ENCODE results near the gene MSX2. TPM values are rescaled to one million over a fixed set of nuclear protein-coding genes. Genes with fewer than 3 reads are reported as not detected.

Gene MSX2
- total RNA-seq, 1 experiment from 2014 or later = 11.3 TPM

GRCh38 chr5:174708476-174709207 is 15.7 kb upstream of the MSX2 start:
- Histone ChIP-seq H2AFZ (ENCODE audit: low read depth, low read length, poor library complexity, severe bottlenecking) (no peak overlapping the region), H3K9ac (ENCODE audit: low read length) (no peak overlapping the region), H3K4me1 (ENCODE audit: control insufficient read depth in 1 of 2, insufficient read depth in 2 of 2, low read length in 2 of 2) (peaks cover 3 to 8% of the 10 kb centered on the region in 2 experiments; a peak in 3 of 4 replicates), H3K9me2 (ENCODE audit: insufficient read depth) (no peaks in the 10 kb centered on the region), H3K9me3 (ENCODE audit: control insufficient read depth in 1 of 2, insufficient read depth in 1 of 2, low read depth in 1 of 2, low read length in 2 of 2) (no peaks in the 10 kb centered on the region), H4K20me1 (ENCODE audit: insufficient read depth) (no peaks in the 10 kb centered on the region), H3K36me3 (ENCODE audit: control insufficient read depth in 1 of 2, insufficient read depth in 2 of 2, low read length in 2 of 2) (no peaks in the 10 kb centered on the region), H3K4me3 (replicated peaks in 1 of 2; ENCODE audit: low read depth in 1 of 2, low read length in 2 of 2) (no peak overlapping the region), H3K4me2 (ENCODE audit: low read length) (no peak overlapping the region), H3K27ac (ENCODE audit: low read depth, low read length) (no peak overlapping the region), H3K27me3 (ENCODE audit: insufficient read depth, low read length) (no peaks in the 10 kb centered on the region), H3K79me2 (ENCODE audit: insufficient read depth, low read length) (no peaks in the 10 kb centered on the region)
- DNase-seq (ENCODE audit: low read depth, low spot score) (no peak), ATAC-seq (no peak)
- POLR2A ChIA-PET = no interaction called here
- RAD21 ChIA-PET (ENCODE audit: low non-redundant PET in 1 of 2, low total read pairs in 2 of 2, uncharacterized antibody in 2 of 2, unreplicated experiment in 2 of 2) = no interaction called here
- TF ChIP-seq RAD21 (IDR thresholded peaks at IDR 0.05; ENCODE audit: low read depth) = no peak
- TF ChIP-seq, protein P1, sequence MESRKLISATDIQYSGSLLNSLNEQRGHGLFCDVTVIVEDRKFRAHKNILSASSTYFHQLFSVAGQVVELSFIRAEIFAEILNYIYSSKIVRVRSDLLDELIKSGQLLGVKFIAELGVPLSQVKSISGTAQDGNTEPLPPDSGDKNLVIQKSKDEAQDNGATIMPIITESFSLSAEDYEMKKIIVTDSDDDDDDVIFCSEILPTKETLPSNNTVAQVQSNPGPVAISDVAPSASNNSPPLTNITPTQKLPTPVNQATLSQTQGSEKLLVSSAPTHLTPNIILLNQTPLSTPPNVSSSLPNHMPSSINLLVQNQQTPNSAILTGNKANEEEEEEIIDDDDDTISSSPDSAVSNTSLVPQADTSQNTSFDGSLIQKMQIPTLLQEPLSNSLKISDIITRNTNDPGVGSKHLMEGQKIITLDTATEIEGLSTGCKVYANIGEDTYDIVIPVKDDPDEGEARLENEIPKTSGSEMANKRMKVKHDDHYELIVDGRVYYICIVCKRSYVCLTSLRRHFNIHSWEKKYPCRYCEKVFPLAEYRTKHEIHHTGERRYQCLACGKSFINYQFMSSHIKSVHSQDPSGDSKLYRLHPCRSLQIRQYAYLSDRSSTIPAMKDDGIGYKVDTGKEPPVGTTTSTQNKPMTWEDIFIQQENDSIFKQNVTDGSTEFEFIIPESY (IDR thresholded peaks at IDR 0.05; ENCODE audit: extremely low read depth, insufficient replicate concordance, low read length) = no peak
- TF ChIP-seq YY1 (IDR thresholded peaks at IDR 0.05; ENCODE audit: extremely low read depth, insufficient replicate concordance, low read depth, low read length) = no peak
- TF ChIP-seq JUND (IDR thresholded peaks at IDR 0.05) = no peak
- no peak for TF ChIP-seq POLR2AphosphoS5 (IDR thresholded peaks at IDR 0.05; ENCODE audit: low read depth, low read length)
- TF ChIP-seq EZH2 (IDR thresholded peaks at IDR 0.05) = no peak
- TF ChIP-seq CTCF (IDR thresholded peaks at IDR 0.05 in 2 of 3, conservative IDR thresholded peaks at IDR 0.05 in 1 of 3; ENCODE audit: borderline replicate concordance in 1 of 3, insufficient read depth in 1 of 3, low read depth in 2 of 3, low read length in 2 of 3) = no peak
- no peak for TF ChIP-seq SRF (IDR thresholded peaks at IDR 0.05; ENCODE audit: low read depth)
- no peak for TF ChIP-seq POLR2A (IDR thresholded peaks at IDR 0.05; ENCODE audit: borderline replicate concordance, extremely low read depth, insufficient read depth, insufficient read length)
- BruUV-seq (replicated peaks) = no TSS peak
- intact Hi-C loops (cut with micrococcal nuclease) = no loop called here
- CTCF ChIA-PET = no interaction called here
